ENCODE measurements around the gene PKP4. TPM values are rescaled to one million over a fixed set of nuclear protein-coding genes. Genes with fewer than 3 reads are reported as not detected.

PKP4 gene
- total and polyA plus RNA-seq, 9 of the 15 experiments (the other 6 are each of a cell fraction or from before 2014, with no cell fraction given): 24.6 to 99.1 (median 74.0) TPM

GRCh38 chr2:158714420-158714819 is 257.7 kb downstream of the PKP4 start:
- H3K9me1 ChIP-seq (ENCODE audit: control insufficient read depth, insufficient read depth, low read length): no peaks in the 10 kb centered on the region
- ChIA-PET CTCF (ENCODE audit: low intra/inter-chr PET ratio) (no interaction called here), POLR2A (interaction anchor here (1.3 kb wide), 1 partner anchor 24 kb away, joined by 3 read pairs; no protein-coding TSS in a partner anchor)
- no peaks in the 10 kb centered on the region for H3K4me1 ChIP-seq (replicated peaks in 1 of 2; ENCODE audit: control insufficient read depth in 2 of 2, insufficient read depth in 2 of 2, low read length in 2 of 2)
- H3K27me3 ChIP-seq (ENCODE audit: control insufficient read depth in 2 of 2, insufficient read depth in 2 of 2, low read length in 2 of 2): peaks cover 12 to 36% of the 10 kb centered on the region in 2 experiments; a peak in 4 of 5 replicates
- ATAC-seq (no peak), FAIRE-seq (no peak), DNase-seq (ENCODE audit: extremely low read depth in 1 of 4, low spot score in 3 of 4) (no peak)
- no peaks in the 10 kb centered on the region for H4K20me1 ChIP-seq (replicated peaks; ENCODE audit: control insufficient read depth, insufficient read depth, low read length)
- H3K9ac ChIP-seq (ENCODE audit: insufficient read depth in 1 of 2, low read depth in 2 of 2, low read length in 2 of 2): no peak overlapping the region
- no peaks in the 10 kb centered on the region for H3K36me3 ChIP-seq (ENCODE audit: control insufficient read depth, insufficient read depth, low read length)
- H3K9me3 ChIP-seq (replicated peaks; ENCODE audit: control insufficient read depth, insufficient read depth, low read depth, low read length): no peaks in the 10 kb centered on the region
- in situ Hi-C loops (cut with MboI) (no loop called here), intact Hi-C loops (cut with micrococcal nuclease) (no loop called here)
- no peaks in the 10 kb centered on the region for H3K79me2 ChIP-seq (ENCODE audit: control insufficient read depth, insufficient read depth, low read length)
- no peak overlapping the region for H2AFZ ChIP-seq (ENCODE audit: low read depth, low read length)
- no peak overlapping the region for H3K4me3 ChIP-seq
- no TSS peak for BruUV-seq (replicated peaks)
- WGBS (ENCODE audit: insufficient coverage, low coverage, missing lambda C conversion rate): 0% methylated on average over 4 of the region's 4 CpGs
- H3K4me2 ChIP-seq (ENCODE audit: insufficient read depth, low read length): no peak overlapping the region
- H3K27ac ChIP-seq (ENCODE audit: extremely low read depth, low read depth, low read length): no peak overlapping the region
- TF ChIP-seq SMARCE1 (IDR thresholded peaks at IDR 0.05) (no peak), KDM1A (IDR thresholded peaks at IDR 0.05) (no peak), MBD2 (IDR thresholded peaks at IDR 0.05; ENCODE audit: borderline replicate concordance, low read depth) (no peak), SNAPC5 (CRISPR knock-in tag; IDR thresholded peaks at IDR 0.05) (no peak), STAT6 (CRISPR knock-in tag; IDR thresholded peaks at IDR 0.05) (no peak), VEZF1 (CRISPR knock-in tag; IDR thresholded peaks at IDR 0.05) (no peak), ZMIZ1 (IDR thresholded peaks at IDR 0.05; ENCODE audit: low read depth in 2 of 2, low read length in 2 of 2) (no peak), ATF1 (CRISPR knock-in tag; IDR thresholded peaks at IDR 0.05) (no peak), ATF1 (tag; IDR thresholded peaks at IDR 0.05) (no peak), BCL6 (CRISPR knock-in tag; IDR thresholded peaks at IDR 0.05) (no peak), ZBTB17 (CRISPR knock-in tag; IDR thresholded peaks at IDR 0.05) (no peak), THAP7 (CRISPR knock-in tag; IDR thresholded peaks at IDR 0.05) (no peak), ZNF639 (CRISPR knock-in tag; conservative IDR thresholded peaks at IDR 0.05 in 1 of 2, IDR thresholded peaks at IDR 0.05 in 1 of 2) (no peak)
